Panc1 (cell line): Measurements from ENCODE around the gene MLPH. TPM values are rescaled to one million over a fixed set of nuclear protein-coding genes. Genes with fewer than 3 reads are reported as not detected.

Experiments used
- ATAC-seq: fragments of 200-7000 bp; cut with Tn5 transposase; 2 replicates; pipeline ENCODE4 v1.9.1; 2020; ENCODE audit warnings: mild to moderate bottlenecking, moderate library complexity
- BruUV-seq: library from RNA; stranded (reverse); fragments of 400-500 nt; replicated peaks from 2 replicates; lab custom pipeline; 2021; lab: Mats Ljungman, UMichigan
- CTCF ChIA-PET: fragments of 300-600 bp; sonication (Branson Sonifier 250); formaldehyde crosslinking; loops from one replicate; lab custom pipeline; 2022; ENCODE audit warnings: antibody characterized with exemption; lab: Charles Lee
- POLR2A ChIA-PET: fragments of 300-600 bp; sonication (Branson Sonifier 250); formaldehyde crosslinking; loops from one replicate; lab custom pipeline; 2022; ENCODE audit warnings: antibody characterized with exemption; lab: Charles Lee
- DNase-seq: peaks from one replicate; pipeline ENCODE4 v3.0.0-alpha.2; 2010; ENCODE audit warnings: low read depth, low spot score
- H3K27ac ChIP-seq: 2 replicates; pipeline ENCODE4 v1.5.1; 2011; ENCODE audit warnings: mild to moderate bottlenecking, low read length, inconsistent platforms
- H3K27me3 ChIP-seq: fragments of 200-500 bp; sonication (Bioruptor generic); 2 replicates; pipeline ENCODE4 v1.6.0; 2014; ENCODE audit warnings: low read length, inconsistent platforms; ENCODE audit not compliant: control insufficient read depth, insufficient read depth
- H3K36me3 ChIP-seq: fragments of 200-500 bp; sonication (Bioruptor generic); 2 replicates; pipeline ENCODE4 v1.5.1; 2014; ENCODE audit warnings: inconsistent platforms, mild to moderate bottlenecking, low read length, moderate library complexity; ENCODE audit not compliant: control insufficient read depth, insufficient read depth
- H3K4me1 ChIP-seq: 2 replicates; pipeline ENCODE4 v1.5.1; 2011; ENCODE audit warnings: inconsistent platforms, mild to moderate bottlenecking, low read length, moderate library complexity; ENCODE audit not compliant: control insufficient read depth, insufficient read depth
- H3K4me3 ChIP-seq, 2 experiments: 2 replicates each; pipeline ENCODE4 v1.5.1; 2011 to 2012; ENCODE audit warnings: low read depth in 2 of 2, low read length in 2 of 2, mild to moderate bottlenecking in 2 of 2, inconsistent platforms in 1 of 2, moderate library complexity in 1 of 2
- H3K9me3 ChIP-seq: fragments of 200-500 bp; sonication (Bioruptor generic); 2 replicates; pipeline ENCODE4 v1.5.1; 2014; ENCODE audit warnings: low read depth, mild to moderate bottlenecking, inconsistent platforms, low read length, moderate library complexity; ENCODE audit not compliant: control insufficient read depth, insufficient read depth
- POLR2AphosphoS5 ChIP-seq: IDR thresholded peaks from 2 replicates; pipeline ENCODE4 v1.6.1; 2012; ENCODE audit warnings: mild to moderate bottlenecking, low read depth, low read length, moderate library complexity
- SIN3A ChIP-seq: IDR thresholded peaks from 2 replicates; pipeline ENCODE4 v1.6.1; 2012; ENCODE audit warnings: low read depth, mild to moderate bottlenecking, low read length, moderate library complexity, borderline replicate concordance; ENCODE audit not compliant: insufficient read depth
- TCF7L2 ChIP-seq: IDR thresholded peaks from 2 replicates; pipeline ENCODE4 v1.6.1; 2011; ENCODE audit warnings: mild to moderate bottlenecking, low read depth, low read length, inconsistent platforms
- in situ Hi-C: cut with HindIII; loops from 2 replicates; pipeline ENCODE4 v1.10.0; 2016; ENCODE audit warnings: low sequenced_read_pairs, low pct_unique_long_range_greater_than_20kb
- intact Hi-C: fragments of 100-400 bp; cut with micrococcal nuclease; formaldehyde crosslinking; loops from one replicate; pipeline ENCODE4 v1.10.0; 2022; ENCODE audit not compliant: unreplicated experiment
- total RNA-seq: library from RNA; stranded (reverse); gene quantifications from one replicate; pipeline ENCODE4 v1.2.1, GENCODE V29; 2021; ENCODE audit not compliant: unreplicated experiment
- TF ChIP-seq, protein P1 (sequence below), 2 experiments: IDR thresholded peaks; 2 replicates each; pipeline ENCODE4 v1.6.1; 2011 to 2012; ENCODE audit warnings: low read depth in 2 of 2, control low read depth in 1 of 2, low read length in 1 of 2, mild to moderate bottlenecking in 1 of 2, moderate library complexity in 1 of 2; ENCODE audit not compliant: insufficient read depth in 1 of 2
- TF ChIP-seq, protein P2 (sequence below): fragments of 450-650 bp; IDR thresholded peaks from 2 replicates; pipeline ENCODE4 v1.5.1; 2017; ENCODE audit warnings: mild to moderate bottlenecking

The MLPH gene
- total RNA-seq, 1 experiment from 2014 or later, result 60.2 TPM

DNA sequence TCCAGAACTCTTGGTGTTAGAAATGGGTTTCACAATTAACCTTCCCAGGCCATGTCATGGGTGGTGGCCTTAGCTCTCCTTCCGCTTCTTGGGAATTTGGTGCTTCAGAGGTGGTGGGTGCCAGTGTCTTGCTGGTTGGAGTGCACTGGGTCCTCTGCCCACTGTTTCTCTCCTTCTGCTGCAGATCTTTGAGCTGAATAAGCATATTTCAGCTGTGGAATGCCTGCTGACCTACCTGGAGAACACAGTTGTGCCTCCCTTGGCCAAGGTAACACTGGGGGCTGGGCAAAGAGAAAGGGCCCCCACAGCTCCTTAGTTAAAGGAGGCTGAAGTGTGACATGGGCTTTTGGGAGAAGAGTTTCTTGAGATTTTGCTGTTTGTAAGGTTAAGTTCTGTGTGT is 47.3 kb downstream of the MLPH start:
- TF ChIP-seq TCF7L2, result no peak
- TF ChIP-seq, protein P1, sequence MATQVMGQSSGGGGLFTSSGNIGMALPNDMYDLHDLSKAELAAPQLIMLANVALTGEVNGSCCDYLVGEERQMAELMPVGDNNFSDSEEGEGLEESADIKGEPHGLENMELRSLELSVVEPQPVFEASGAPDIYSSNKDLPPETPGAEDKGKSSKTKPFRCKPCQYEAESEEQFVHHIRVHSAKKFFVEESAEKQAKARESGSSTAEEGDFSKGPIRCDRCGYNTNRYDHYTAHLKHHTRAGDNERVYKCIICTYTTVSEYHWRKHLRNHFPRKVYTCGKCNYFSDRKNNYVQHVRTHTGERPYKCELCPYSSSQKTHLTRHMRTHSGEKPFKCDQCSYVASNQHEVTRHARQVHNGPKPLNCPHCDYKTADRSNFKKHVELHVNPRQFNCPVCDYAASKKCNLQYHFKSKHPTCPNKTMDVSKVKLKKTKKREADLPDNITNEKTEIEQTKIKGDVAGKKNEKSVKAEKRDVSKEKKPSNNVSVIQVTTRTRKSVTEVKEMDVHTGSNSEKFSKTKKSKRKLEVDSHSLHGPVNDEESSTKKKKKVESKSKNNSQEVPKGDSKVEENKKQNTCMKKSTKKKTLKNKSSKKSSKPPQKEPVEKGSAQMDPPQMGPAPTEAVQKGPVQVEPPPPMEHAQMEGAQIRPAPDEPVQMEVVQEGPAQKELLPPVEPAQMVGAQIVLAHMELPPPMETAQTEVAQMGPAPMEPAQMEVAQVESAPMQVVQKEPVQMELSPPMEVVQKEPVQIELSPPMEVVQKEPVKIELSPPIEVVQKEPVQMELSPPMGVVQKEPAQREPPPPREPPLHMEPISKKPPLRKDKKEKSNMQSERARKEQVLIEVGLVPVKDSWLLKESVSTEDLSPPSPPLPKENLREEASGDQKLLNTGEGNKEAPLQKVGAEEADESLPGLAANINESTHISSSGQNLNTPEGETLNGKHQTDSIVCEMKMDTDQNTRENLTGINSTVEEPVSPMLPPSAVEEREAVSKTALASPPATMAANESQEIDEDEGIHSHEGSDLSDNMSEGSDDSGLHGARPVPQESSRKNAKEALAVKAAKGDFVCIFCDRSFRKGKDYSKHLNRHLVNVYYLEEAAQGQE (IDR thresholded peaks at IDR 0.05; ENCODE audit: insufficient read depth in 1 of 2, low read depth in 2 of 2, low read length in 1 of 2), result no peak
- TF ChIP-seq, protein P2, sequence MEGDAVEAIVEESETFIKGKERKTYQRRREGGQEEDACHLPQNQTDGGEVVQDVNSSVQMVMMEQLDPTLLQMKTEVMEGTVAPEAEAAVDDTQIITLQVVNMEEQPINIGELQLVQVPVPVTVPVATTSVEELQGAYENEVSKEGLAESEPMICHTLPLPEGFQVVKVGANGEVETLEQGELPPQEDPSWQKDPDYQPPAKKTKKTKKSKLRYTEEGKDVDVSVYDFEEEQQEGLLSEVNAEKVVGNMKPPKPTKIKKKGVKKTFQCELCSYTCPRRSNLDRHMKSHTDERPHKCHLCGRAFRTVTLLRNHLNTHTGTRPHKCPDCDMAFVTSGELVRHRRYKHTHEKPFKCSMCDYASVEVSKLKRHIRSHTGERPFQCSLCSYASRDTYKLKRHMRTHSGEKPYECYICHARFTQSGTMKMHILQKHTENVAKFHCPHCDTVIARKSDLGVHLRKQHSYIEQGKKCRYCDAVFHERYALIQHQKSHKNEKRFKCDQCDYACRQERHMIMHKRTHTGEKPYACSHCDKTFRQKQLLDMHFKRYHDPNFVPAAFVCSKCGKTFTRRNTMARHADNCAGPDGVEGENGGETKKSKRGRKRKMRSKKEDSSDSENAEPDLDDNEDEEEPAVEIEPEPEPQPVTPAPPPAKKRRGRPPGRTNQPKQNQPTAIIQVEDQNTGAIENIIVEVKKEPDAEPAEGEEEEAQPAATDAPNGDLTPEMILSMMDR, result no peak
- no peak for TF ChIP-seq POLR2AphosphoS5
- TF ChIP-seq SIN3A, result no peak
- Histone ChIP-seq H3K4me3 (no peak overlapping the region), H3K4me1 (no peaks in the 10 kb centered on the region), H3K27ac (no peak overlapping the region), H3K36me3 (no peaks in the 10 kb centered on the region), H3K27me3 (no peaks in the 10 kb centered on the region), H3K9me3 (no peaks in the 10 kb centered on the region)
- intact Hi-C loops (no loop called here), in situ Hi-C loops (no loop called here)
- no TSS peak for BruUV-seq
- DNase-seq (no peak), ATAC-seq (no peak)
- POLR2A ChIA-PET, result no interaction called here
- CTCF ChIA-PET, result interaction anchor here (0.6 kb wide), 1 partner anchor 114 kb away, joined by 3 read pairs; no protein-coding TSS in a partner anchor

DNA sequence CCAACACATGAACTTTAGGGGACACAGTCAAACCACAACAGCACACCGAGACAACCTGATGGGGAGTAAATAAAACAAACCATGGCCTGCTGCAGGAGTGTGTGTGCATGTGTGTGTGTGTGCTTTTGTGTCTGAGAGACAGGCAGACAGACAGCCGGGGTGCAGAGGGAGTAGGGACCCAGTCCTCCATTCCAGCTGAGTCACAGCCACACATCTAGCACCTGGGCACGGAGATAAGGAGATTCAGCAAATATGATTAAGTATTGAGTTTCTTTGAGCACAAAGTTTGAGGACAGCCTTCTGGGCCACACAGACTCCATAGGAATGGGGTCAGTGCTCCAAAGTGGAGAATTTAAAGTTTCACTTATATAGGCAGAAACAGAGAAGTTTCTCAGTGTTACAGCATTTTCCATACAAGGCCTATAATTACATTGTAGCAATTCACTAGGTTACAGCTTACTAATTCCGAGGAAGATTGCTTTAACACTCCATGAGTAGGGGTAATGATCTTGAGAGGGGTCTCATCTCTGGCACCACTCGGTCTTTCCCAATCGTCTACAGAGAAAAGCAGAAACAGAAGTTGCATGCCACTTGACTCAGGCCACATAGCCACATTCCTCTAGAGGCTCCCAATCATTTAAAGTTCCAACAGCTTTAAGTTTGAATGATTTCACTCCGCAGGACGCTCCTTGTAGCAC is 48.5 kb downstream of the MLPH start:
- Histone ChIP-seq H3K4me1 (no peaks in the 10 kb centered on the region), H3K27ac (no peak overlapping the region), H3K4me3 (no peak overlapping the region), H3K27me3 (no peaks in the 10 kb centered on the region), H3K9me3 (no peaks in the 10 kb centered on the region), H3K36me3 (no peaks in the 10 kb centered on the region)
- no TSS peak for BruUV-seq
- TF ChIP-seq SIN3A (no peak), TCF7L2 (no peak), POLR2AphosphoS5 (no peak)
- TF ChIP-seq, protein P2, result no peak
- TF ChIP-seq, protein P1 (IDR thresholded peaks at IDR 0.05; ENCODE audit: insufficient read depth in 1 of 2, low read depth in 2 of 2, low read length in 1 of 2), result no peak
- CTCF ChIA-PET, result interaction anchor here (0.5 to 0.6 kb wide), 2 partner anchors 23 to 344 kb away, joined by 3 to 5 read pairs; no protein-coding TSS in a partner anchor
- intact Hi-C loops, result no loop called here
- DNase-seq, result no peak
- POLR2A ChIA-PET, result no interaction called here
- in situ Hi-C loops, result no loop called here
- ATAC-seq, result no peak
